HG03460 (cell line): ENCODE data around the gene PRKG1.

Experiments used
- ATAC-seq: cut with Tn5 transposase; IDR thresholded peaks from one replicate; pipeline ENCODE4 v1.9.1; 2021; ENCODE audit not compliant: unreplicated experiment

PRKG1 gene

DNA sequence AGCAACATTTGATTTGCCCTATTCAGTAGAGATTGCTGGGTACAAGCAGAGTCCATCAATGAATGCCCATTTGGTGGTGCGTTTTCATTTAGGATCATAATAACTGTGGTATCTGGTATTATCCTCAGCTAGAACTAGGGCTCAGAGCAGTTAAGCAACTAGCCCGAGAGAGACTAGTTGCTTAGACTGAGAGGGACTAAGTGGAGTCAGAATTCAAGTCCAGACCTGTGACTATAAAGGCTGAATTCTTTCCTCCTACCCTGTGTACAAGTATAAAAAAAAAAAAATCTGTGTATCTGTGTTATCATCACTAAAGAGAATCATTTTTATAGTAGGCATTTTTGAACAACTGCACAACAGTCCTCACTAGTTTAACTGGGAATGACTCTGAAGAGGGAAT, 1194.5 kb downstream of the PRKG1 start:
- ATAC-seq = no peak

DNA sequence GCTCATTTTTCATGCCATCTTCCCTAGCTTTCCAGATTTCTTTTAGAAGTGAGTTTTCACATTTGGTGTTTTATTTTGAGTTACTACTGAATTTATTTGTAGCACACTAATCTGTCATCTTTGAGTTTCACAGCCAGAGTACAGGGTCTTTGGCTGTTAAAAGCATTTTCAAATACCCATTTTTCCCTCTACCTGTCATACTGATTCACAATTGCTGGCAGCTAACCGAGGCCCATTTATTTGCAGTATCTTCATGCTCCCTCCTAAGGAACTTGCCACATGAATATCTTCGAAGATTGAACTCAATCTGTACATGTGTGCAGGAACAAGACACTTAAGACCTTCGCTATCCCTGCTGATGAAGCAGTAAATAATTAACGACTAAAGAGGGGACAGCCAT, 1194.9 kb downstream of the PRKG1 start:
- no peak for ATAC-seq

DNA sequence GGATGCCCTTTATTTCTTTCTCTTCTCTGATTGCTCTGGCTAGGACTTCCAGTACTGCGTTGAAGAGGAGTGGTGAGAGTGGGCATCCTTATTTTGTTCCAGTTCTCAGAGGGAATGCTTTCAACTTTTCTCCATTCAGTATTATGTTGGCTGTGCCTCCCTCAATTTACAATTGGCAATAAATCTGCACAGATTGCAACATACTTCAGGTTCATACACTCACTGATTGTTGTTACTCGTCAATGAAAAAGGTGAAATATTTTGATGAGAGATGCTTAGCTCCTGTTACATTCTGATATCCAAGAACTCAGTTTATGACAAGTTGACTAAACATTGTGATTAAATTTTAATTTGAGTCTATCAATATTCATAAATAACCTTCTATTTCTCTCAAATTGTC, 1201.9 kb downstream of the PRKG1 start:
- no peak for ATAC-seq

DNA sequence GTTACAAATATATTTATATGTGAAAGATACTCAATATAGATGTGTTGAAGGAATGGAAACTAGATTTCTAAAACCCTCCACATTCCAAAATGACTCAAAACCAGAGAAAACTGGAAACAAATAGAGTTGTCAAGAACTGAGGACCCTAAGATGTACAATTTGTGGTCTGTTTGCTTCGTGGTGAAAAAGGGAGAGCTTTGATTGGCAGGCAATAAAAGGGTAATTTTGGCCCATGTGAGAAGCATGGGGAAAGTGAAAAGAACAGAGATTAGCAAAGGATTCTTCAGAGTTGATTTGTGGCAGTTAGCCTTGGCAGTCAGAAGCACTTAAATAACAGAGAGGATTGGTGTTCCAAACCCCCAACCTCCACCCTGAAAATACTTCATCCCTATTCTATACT, 1202.7 kb downstream of the PRKG1 start:
- ATAC-seq = no peak

DNA sequence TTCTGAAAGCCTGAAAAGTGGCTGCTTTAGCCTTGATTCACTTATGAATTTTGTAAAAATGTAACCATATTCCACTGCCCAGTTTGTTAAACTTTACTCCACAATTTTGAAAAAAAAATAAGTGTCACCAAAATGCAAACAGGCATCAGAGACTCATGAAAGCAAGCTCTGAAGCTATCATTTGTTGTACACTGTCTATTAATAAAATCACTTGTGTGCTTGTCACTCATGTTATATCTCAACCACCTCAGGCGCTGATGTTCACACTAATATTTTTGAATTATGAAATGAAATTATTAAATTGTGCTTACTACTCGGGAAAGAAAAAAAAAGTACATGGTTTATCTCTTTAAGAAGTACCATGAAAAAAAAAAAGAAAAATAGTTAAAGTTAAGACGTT, 1205.3 kb downstream of the PRKG1 start:
- no peak for ATAC-seq

DNA sequence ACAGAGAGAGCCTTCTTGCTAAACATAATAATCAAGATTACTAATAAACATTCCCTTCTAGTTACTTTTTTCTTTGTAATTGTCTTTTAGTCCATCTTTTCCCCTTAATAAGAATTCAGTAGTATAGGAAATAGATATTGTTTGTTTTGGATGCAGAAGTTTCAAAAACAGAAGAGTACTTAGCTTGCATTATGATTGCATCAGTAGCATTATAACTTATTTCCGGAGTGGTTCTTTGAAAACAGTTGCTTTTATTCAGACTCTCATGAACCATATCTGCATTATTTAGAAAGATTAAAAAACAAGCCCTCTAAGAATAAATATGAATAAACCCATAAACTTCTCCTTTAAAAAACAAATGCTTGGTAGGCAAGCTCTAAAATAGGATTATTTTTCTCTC, 1205.8 kb downstream of the PRKG1 start:
- no peak for ATAC-seq

DNA sequence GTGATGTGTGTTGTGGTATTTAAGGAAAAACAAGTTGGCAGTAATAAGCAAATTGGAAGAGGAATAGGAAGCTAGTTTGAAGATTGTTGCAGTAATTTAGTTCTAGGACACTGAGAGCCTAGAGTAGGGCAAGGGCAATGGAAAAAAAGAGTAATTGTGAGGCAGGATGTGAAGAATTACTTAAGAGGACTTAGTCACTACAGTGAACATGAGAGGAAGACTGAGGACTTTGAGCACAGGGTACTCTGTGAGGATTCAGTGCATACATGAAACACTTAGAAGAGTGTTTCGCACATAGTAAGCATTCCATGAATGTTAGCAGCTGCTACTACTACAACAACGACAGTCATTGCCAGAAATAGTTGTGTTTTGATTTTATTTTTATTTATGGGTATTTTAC, 1208.9 kb downstream of the PRKG1 start:
- ATAC-seq = no peak

DNA sequence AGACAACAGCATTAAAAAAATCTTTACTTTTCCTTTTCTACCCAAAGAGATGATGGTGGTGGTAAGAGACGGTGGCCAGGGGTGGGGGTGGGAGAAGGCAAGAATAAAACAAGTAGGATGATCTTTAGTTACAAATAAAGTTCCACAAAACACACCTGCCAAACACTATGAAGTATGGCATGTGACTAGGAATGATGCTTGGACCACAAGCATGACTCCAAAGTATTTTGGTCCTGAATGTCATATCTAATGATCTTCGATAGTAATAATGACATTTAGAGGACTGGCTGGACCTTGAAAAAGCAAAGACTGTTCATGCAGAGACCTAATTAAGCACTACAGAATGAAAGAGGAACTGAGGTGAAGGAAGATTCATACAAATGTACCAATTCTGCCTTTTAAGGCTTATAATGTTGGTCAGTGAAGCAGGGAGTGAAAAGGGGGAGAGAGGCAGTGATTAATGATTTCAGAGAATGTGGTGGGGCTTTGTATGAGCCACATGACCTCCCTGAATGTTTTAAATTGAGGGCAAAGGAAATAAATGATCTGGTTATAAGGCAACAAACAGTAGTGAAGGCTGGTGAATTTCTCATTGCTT, 1210.2 kb downstream of the PRKG1 start:
- no peak for ATAC-seq

DNA sequence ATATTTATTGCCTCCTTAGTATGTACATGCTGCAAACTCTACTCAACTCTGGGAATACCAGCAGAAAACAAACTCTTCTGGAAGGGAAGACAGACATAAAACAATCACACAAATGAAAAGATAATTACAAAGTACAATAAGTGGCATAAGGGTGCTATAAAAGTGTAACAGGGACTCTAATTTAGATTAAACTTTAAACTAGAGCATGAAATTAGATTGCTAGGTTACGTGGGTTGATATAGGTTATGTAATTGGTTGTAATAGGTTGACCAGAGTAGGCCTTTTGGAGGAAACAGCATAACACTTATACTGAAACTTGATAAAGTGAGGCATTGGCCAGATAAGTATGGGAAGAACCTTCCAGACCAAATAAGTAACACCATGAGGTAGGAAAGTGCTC, 1213.6 kb downstream of the PRKG1 start:
- ATAC-seq = no peak

DNA sequence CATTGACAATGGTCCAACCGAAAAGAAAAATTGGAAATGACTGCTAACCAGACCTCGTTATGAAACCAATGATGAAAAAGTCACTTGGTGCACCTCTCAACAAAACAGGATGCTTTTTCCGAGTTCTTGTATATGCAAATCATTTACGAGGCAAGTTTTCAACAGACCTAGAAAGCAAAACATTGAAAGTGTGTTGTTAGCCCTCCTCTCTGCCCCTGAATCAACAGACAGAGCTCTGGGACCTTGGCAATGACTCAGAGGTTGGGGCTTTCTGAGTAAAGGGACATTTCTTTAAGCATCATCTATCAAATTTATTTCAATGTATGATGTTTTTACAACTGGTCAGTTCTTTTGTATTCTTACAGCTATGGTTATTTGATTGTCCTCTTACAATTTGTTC, 1223.5 kb downstream of the PRKG1 start:
- no peak for ATAC-seq

DNA sequence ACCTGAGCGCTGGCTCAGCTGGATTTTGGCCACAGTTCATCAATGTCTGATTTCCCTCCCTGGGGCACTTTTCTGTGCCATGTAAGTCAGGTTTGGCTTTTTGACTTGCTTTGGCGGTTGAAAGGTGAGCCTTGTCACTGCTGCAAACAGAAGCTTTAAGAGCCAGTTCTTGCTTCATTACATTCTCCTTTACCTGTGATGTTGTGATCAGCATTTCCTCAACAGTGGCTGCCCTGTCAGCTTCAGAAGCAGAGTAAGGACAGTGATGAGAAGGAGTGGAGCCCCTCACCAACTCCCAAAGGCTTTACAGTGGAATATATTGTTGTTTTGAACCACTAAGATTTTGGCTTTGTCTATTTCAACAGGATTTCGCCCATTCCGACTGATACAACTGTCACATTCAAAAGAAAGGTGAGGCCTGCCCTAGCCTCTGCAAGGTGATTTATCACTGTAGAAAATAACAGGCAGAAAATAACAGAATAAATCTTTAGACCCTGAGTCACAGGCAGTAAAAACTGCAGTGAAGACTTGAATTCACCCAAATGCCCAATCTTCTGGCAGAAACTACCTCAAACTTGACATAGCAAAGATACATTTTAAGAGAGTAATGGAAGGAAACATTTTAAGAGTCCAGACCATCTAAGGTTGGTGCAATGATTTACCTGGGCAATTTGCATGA, 1226.5 kb downstream of the PRKG1 start:
- ATAC-seq = no peak

DNA sequence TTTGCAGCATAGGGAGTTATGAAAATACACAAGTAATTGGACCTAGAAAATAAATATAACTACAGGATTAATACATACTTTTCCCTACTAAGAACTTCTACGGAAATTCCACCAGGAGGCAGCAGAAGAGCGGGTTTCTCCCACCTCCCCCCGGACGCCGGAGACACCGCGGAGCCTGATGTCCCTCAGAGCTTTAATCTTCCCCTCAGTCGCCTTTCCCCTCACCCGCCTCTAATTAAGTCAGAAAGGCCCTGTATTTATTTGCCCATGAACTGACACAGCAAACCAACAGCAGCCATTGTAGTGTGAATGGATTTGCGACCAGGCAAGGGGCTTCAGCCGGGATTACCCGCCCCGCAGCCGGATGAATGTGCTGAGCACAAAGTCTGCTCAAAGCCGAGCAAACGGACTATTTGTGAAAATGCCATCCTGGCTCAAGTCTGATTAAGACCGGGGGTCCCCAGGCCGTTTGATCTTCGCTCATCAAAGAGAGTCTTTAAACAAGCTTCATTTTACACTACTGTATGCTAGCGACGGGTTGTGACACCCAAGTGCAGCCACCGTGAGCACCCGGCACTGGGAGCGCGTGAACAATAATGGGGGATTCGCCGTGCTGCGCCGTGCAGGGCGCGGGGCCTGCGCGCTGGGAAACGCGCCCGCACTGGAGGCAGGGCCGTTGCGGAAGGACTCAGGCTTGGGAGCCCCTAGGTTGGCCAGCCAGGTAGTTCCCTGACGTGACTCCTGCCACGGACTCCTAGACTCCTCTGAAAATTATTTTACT, 1234.2 kb downstream of the PRKG1 start:
- ATAC-seq = peak; percentile 85

DNA sequence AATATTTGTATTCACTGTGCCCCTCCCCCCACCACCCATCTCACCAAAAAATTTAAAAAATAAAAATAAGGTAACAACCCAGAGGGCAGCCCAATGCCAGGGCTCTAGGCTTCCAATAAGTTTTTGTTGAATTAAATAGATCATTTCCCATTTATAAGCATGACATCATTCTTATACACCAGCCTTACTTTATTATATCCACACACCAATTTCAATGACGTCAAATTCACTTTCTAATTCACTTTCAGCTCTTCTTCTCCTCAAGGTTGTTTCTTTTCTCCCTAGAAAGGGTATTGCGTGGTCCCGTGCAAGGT, 1238.6 kb downstream of the PRKG1 start:
- ATAC-seq = no peak

DNA sequence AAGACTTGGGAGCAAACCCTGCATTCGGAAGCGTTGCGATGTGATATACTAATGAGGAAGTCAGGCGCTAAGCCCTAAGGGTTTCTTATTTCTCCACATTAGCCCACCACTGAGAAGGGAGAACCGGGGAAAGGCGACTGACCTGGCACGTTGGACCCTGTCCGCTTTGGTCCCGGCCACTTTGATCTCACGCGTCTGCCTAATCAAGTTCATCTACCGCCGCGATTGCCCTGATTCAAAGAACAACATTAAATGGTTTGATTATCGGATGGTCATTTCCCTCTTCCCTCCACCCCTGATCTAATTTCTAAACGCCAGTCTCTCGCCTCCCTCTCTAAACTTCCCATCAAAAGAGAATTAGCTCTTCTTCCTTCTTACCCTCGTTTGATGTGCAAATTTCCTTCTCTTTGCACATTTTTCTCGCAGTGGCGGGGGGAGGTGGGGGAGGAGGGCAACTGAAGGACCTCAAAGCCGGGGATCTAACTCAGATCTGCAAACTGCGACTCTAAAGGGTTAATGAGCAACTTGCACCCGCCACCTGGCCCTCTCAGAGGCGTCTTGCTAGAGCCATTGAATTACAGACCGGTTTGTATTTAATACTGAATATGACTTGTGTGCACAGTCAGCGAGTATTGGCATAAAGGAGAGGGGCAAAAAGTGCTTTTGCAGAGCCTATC, 1239.1 kb downstream of the PRKG1 start:
- no peak for ATAC-seq

DNA sequence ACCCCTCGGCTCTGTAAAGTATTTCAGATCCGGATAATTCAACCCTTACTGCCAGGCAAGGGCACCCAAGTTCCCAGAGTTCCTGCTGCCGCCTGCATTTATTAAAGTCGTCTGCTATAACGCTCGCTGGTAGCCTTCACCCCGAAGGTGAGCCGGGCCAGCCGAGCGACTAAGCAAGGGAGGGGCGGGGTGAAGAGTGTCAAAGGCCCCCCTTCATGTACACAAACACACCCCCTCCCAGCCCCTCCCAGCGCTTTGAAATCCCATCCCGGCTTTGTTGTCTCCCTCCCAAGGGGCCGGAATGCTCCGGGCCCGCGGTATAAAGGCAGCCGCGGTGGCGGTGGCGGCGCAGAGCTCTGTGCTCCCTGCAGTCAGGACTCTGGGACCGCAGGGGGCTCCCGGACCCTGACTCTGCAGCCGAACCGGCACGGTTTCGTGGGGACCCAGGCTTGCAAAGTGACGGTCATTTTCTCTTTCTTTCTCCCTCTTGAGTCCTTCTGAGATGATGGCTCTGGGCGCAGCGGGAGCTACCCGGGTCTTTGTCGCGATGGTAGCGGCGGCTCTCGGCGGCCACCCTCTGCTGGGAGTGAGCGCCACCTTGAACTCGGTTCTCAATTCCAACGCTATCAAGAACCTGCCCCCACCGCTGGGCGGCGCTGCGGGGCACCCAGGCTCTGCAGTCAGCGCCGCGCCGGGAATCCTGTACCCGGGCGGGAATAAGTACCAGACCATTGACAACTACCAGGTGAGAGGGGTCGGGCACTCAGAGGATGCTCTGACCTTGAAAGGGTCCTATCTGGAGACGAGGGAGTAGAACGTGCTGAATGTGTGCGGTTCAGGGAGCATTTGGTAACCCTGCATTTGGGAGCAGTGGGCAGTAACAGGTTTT, 1239.9 kb downstream of the PRKG1 start, which contains the start of gene DKK1:
Gene DKK1 (plus strand): TSS at position 349 of the 889 bp plus-strand sequence. CDS start 154 bp downstream, at position 503.
- no peak for ATAC-seq

DNA sequence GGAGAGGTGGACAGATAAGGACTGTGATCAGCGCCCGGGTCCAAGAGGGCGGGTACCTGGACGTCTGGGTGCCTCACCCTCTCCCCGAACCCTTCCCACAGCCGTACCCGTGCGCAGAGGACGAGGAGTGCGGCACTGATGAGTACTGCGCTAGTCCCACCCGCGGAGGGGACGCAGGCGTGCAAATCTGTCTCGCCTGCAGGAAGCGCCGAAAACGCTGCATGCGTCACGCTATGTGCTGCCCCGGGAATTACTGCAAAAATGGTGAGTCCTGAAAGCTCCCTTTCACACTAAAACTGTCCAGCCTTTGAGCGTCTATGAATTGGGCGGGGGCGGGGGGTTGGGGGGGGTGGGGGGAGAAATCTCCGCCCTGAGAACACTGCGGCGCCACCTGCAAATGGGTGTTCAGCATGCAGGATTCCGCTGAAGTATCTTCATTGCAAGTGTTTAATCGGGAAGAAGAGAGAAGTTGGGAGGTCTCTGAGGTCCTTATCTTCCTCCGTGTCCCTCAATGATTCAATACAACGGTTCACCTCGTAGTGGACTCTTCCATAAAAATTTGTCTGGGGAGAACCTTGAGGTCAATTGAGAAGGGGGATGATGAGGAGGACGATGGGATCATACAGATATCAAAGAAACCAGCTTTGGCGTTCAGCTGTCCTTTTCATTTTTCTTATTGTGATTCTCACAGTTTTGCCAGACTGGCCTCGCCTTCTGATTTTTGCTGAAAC, 1240.7 kb downstream of the PRKG1 start:
- ATAC-seq = no peak

DNA sequence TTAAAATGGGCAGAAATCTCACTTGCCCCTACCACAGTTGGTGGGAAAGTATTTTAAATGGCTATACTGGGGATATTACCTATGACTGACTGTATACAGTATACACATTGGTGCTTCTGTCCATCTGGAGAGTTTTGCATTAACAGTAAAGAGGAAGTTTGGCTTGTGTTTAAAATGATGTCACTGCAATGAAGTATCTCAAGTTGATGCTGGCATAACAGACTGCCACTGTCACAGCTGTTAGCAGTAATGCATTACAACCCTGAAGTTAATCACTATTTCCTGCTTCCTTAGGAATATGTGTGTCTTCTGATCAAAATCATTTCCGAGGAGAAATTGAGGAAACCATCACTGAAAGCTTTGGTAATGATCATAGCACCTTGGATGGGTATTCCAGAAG, 1241.7 kb downstream of the PRKG1 start:
- ATAC-seq = no peak

DNA sequence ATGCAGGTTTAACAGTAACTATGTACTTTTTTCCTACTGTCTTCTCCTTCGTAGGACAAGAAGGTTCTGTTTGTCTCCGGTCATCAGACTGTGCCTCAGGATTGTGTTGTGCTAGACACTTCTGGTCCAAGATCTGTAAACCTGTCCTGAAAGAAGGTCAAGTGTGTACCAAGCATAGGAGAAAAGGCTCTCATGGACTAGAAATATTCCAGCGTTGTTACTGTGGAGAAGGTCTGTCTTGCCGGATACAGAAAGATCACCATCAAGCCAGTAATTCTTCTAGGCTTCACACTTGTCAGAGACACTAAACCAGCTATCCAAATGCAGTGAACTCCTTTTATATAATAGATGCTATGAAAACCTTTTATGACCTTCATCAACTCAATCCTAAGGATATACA, 1242.2 kb downstream of the PRKG1 start:
- ATAC-seq = no peak

DNA sequence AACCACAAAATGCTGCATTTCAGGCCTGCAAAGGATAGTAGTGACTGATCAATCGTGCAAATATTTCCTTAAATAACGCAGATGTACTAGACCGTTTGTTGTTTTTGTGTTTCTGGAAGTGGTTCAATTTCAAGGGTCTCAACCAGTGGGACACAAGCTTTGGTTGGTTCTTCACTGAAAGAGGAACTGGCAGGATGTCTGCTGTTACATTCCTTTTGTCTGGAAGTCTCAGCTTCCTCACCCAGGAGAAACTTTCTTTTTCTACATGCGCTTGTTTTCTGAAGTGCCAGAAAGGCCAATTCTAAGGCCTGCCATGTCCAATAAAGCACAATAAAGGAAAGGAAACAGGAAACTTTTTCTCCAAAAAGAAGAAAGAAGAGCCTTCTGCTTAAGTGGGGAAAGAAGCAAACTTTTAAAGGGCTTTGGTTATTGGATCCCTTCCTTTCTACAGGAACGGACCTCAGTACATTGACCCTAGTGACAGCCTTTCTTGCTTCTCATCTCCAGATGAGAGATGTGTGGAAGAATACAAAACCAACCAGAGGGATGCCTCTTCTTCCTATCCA, 1243.9 kb downstream of the PRKG1 start:
- no peak for ATAC-seq
